ENCODE data around the gene ZNF76. TPM values are rescaled to one million over a fixed set of nuclear protein-coding genes. Genes with fewer than 3 reads are reported as not detected.

ZNF76 gene
- total RNA-seq, 2 experiments from 2014 or later: 35.2 to 38.5 TPM

DNA sequence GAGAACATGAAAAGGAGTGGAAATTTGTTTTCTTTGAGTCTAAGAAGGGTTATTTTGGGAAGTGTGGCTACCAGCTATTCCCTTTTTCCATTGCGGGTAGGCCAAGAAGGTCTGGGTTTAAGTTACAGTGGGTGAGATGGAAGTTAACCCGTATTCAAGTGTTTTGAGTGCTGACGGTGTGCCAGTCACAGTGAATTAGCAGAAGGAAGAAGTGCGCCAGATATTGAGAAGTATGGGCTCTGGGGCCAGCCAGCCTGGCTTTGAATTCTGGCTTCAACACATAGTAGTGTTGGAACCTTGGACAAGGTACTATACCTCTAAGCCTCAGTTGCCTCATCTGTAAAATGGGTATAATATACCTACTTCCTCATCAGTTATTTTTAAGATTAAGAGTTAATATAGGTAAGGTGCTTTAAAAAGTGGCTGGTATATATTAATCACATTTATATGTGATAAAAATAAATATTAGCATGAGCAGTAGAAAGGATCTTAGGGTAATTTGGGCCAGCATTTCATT, 16.3 kb downstream of the ZNF76 start:
- Mint-ChIP-seq H3K4me3 (no peak overlapping the region), H3K36me3 (no peaks in the 10 kb centered on the region), H3K27ac (no peak overlapping the region), H3K9me3 (no peaks in the 10 kb centered on the region), H3K4me1 (ENCODE audit: low read depth) (no peaks in the 10 kb centered on the region), H3K27me3 (no peaks in the 10 kb centered on the region)
- intact Hi-C loops (cut with micrococcal nuclease): no loop called here
- ChIA-PET POLR2A (no interaction called here), CTCF (no interaction called here)
- no peak for DNase-seq

GRCh38 chr6:35278708-35279107, 19.2 kb downstream of the ZNF76 start:
- POLR2A ChIA-PET: interaction anchor here (1.1 kb wide), 1 partner anchor 11 kb away, joined by 4 read pairs; no protein-coding TSS in a partner anchor
- Mint-ChIP-seq H3K27me3 (no peaks in the 10 kb centered on the region), H3K9me3 (no peaks in the 10 kb centered on the region), H3K4me1 (ENCODE audit: low read depth) (no peaks in the 10 kb centered on the region), H3K4me3 (no peak overlapping the region), H3K36me3 (peaks cover 14% of the 10 kb centered on the region), H3K27ac (no peak overlapping the region)
- no peak for DNase-seq
- CTCF ChIA-PET: interaction anchor here (1.6 kb wide), 1 partner anchor 171 kb away, joined by 4 read pairs; no protein-coding TSS in a partner anchor
- intact Hi-C loops (cut with micrococcal nuclease): no loop called here

- Mint-ChIP-seq H3K27me3 (no peaks in the 10 kb centered on the region), H3K36me3 (peaks cover 23% of the 10 kb centered on the region), H3K9me3 (no peaks in the 10 kb centered on the region), H3K27ac (no peak overlapping the region), H3K4me1 (ENCODE audit: low read depth) (no peaks in the 10 kb centered on the region), H3K4me3 (no peak overlapping the region)
- ChIA-PET POLR2A (no interaction called here), CTCF (no interaction called here)
- DNase-seq: no peak
- intact Hi-C loops (cut with micrococcal nuclease): no loop called here
These were observed 21.4 kb downstream of the ZNF76 start for GRCh38 chr6:35280903-35281302.

DNA sequence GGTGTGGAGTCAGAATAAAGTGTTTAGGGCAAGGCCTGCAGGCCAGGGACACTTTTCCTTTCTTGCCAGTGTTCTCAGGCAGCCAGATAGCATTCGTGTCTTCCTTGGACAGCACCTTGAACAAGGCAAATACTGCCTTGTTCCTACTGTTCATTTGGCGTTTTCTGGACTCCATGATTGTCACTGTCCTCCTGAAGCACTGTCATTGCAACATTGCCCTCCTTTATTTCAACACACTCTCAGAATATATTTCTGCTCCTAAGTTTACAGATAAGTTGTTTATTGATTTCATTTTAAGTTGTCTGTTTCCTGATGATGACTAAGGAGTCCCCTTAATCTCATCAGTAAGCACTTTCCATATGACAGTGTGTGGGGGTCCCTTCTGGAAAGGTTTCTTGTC, 22.9 kb downstream of the ZNF76 start:
- H3K36me3 Mint-ChIP-seq: peaks cover 29% of the 10 kb centered on the region

DNA sequence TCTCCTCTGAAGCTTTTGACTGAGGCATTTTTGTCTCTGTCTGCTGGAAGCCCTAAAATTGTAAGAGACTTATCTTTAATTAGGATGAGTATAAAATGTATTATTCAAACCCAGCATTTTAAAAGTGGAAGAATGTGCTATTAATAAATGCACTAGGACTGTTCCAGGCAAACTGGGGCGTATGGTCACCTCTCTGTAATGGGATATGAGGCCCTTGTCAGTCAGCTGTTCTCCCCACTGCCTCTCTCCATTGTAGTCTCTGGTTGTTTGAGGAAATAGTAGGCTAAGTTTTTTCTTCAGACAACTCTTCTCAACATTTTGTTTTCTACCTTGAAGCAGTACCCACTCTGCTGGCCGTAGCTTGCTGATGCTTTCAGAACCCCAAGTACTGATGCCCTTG, 23.8 kb downstream of the ZNF76 start:
- no peak overlapping the region for H3K27ac Mint-ChIP-seq
- DNase-seq: no peak
- peaks cover 29% of the 10 kb centered on the region for H3K36me3 Mint-ChIP-seq
- H3K4me3 Mint-ChIP-seq: no peak overlapping the region
- CTCF ChIA-PET: no interaction called here
- POLR2A ChIA-PET: no interaction called here
- intact Hi-C loops (cut with micrococcal nuclease): no loop called here
- no peaks in the 10 kb centered on the region for H3K9me3 Mint-ChIP-seq
- H3K4me1 Mint-ChIP-seq (ENCODE audit: low read depth): no peaks in the 10 kb centered on the region
- H3K27me3 Mint-ChIP-seq: no peaks in the 10 kb centered on the region

More for the DNA sequence above, 22.9 kb downstream of the ZNF76 start:
- H3K4me1 Mint-ChIP-seq (ENCODE audit: low read depth): no peaks in the 10 kb centered on the region
- intact Hi-C loops (cut with micrococcal nuclease): no loop called here
- DNase-seq: no peak
- no peak overlapping the region for H3K27ac Mint-ChIP-seq
- CTCF ChIA-PET: no interaction called here
- no peak overlapping the region for H3K4me3 Mint-ChIP-seq
- POLR2A ChIA-PET: no interaction called here
- no peaks in the 10 kb centered on the region for H3K27me3 Mint-ChIP-seq
- no peaks in the 10 kb centered on the region for H3K9me3 Mint-ChIP-seq

GRCh38 chr6:35287671-35288396, 28.3 kb downstream of the ZNF76 start:
- H3K4me1 Mint-ChIP-seq (ENCODE audit: low read depth): no peaks in the 10 kb centered on the region
- POLR2A ChIA-PET: no interaction called here
- H3K4me3 Mint-ChIP-seq: no peak overlapping the region
- intact Hi-C loops (cut with micrococcal nuclease): no loop called here
- CTCF ChIA-PET: interaction anchor here (1.1 to 1.5 kb wide), 3 partner anchors 8 to 162 kb away, joined by 3 read pairs; no protein-coding TSS in a partner anchor
- peaks cover 32% of the 10 kb centered on the region for H3K36me3 Mint-ChIP-seq
- DNase-seq: no peak
- H3K9me3 Mint-ChIP-seq: no peaks in the 10 kb centered on the region
- H3K27me3 Mint-ChIP-seq: no peaks in the 10 kb centered on the region
- no peak overlapping the region for H3K27ac Mint-ChIP-seq

GRCh38 chr6:35288834-35289233, 29.3 kb downstream of the ZNF76 start:
- intact Hi-C loops (cut with micrococcal nuclease): no loop called here
- Mint-ChIP-seq H3K4me3 (no peak overlapping the region), H3K9me3 (no peaks in the 10 kb centered on the region), H3K36me3 (peaks cover 29% of the 10 kb centered on the region), H3K4me1 (ENCODE audit: low read depth) (no peaks in the 10 kb centered on the region), H3K27ac (no peak overlapping the region), H3K27me3 (no peaks in the 10 kb centered on the region)
- ChIA-PET CTCF (interaction anchor here (1.0 to 1.2 kb wide), 3 partner anchors 39 to 161 kb away, joined by 3 to 4 read pairs (median 3); no protein-coding TSS in a partner anchor), POLR2A (no interaction called here)
- no peak for DNase-seq

GRCh38 chr6:35291491-35291890, 32.0 kb downstream of the ZNF76 start:
- CTCF ChIA-PET: interaction anchor here (11.0 kb wide), 1 partner anchor 159 kb away, joined by 192 read pairs; the partner anchor contains the start of gene FANCE
- no peaks in the 10 kb centered on the region for H3K9me3 Mint-ChIP-seq
- H3K4me3 Mint-ChIP-seq: no peak overlapping the region
- POLR2A ChIA-PET: no interaction called here
- no peaks in the 10 kb centered on the region for H3K4me1 Mint-ChIP-seq (ENCODE audit: low read depth)
- intact Hi-C loops (cut with micrococcal nuclease): no loop called here
- H3K27me3 Mint-ChIP-seq: no peaks in the 10 kb centered on the region
- no peak overlapping the region for H3K27ac Mint-ChIP-seq
- H3K36me3 Mint-ChIP-seq: peaks cover 21% of the 10 kb centered on the region
- DNase-seq: no peak

GRCh38 chr6:35292494-35292893, 33.0 kb downstream of the ZNF76 start:
- H3K27ac Mint-ChIP-seq: no peak overlapping the region
- peaks cover 19% of the 10 kb centered on the region for H3K36me3 Mint-ChIP-seq
- intact Hi-C loops (cut with micrococcal nuclease): no loop called here
- H3K4me3 Mint-ChIP-seq: no peak overlapping the region
- CTCF ChIA-PET: interaction anchor here (2.2 to 11.0 kb wide), 4 partner anchors 11 to 174 kb away, joined by 7 to 232 read pairs (median 103); partner anchors contain the start of gene FANCE
- POLR2A ChIA-PET: interaction anchor here (0.5 kb wide), 1 partner anchor 682 kb away, joined by 3 read pairs; no protein-coding TSS in a partner anchor
- H3K27me3 Mint-ChIP-seq: no peaks in the 10 kb centered on the region
- DNase-seq: no peak
- no peaks in the 10 kb centered on the region for H3K9me3 Mint-ChIP-seq
- H3K4me1 Mint-ChIP-seq (ENCODE audit: low read depth): peaks cover 4% of the 10 kb centered on the region

- no peaks in the 10 kb centered on the region for H3K27me3 Mint-ChIP-seq
- ChIA-PET CTCF (interaction anchor here (0.6 to 11.0 kb wide), 22 partner anchors 8 to 258 kb away, joined by 3 to 232 read pairs (median 3); partner anchors contain the start of genes FANCE, PPARD and ZNF76), POLR2A (no interaction called here)
- intact Hi-C loops (cut with micrococcal nuclease): no loop called here
- H3K4me1 Mint-ChIP-seq (ENCODE audit: low read depth): peaks cover 5% of the 10 kb centered on the region
- no peak overlapping the region for H3K4me3 Mint-ChIP-seq
- H3K9me3 Mint-ChIP-seq: no peaks in the 10 kb centered on the region
- H3K27ac Mint-ChIP-seq: no peak overlapping the region
- peaks cover 19% of the 10 kb centered on the region for H3K36me3 Mint-ChIP-seq
- DNase-seq: no peak
These were observed 34.1 kb downstream of the ZNF76 start for GRCh38 chr6:35293681-35294080.

DNA sequence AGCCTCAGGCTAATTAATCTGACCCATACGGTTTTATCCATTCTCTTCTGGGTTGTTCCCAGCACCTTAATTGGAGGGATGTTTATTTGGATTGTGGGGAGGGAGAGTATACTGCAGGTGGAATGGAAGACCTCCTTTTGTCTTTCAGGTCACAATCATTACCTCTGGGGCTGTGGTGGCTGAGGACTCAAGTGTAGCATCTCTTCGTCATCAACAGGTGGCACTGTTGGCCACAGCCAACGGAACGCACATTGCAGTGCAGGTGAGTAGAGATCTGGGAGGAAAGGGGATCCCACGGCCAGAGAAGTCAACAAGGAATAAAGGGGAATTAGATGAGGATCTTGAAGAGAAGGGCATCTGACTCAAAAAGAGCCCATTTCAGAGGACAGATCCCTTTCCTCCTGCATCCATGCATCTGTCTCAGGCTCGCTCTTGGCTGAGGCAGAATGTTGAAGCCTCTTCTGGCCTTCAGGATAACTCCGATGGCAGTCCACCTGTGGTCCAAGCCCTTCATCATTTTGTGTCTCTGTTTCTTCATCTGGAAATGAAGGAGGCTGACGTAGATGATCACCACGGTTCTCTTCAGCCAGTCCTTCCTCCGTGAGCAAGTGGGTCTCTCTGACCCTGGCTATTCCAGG, 34.9 kb downstream of the ZNF76 start:
- POLR2A ChIA-PET: no interaction called here

GRCh38 chr6:35295036-35295435, 35.5 kb downstream of the ZNF76 start:
- CTCF ChIA-PET: interaction anchor here (0.6 to 11.0 kb wide), 9 partner anchors 8 to 380 kb away, joined by 3 to 232 read pairs (median 27); partner anchors contain the start of genes FANCE, PPARD and RPL10A
- H3K4me1 Mint-ChIP-seq (ENCODE audit: low read depth): peaks cover 18% of the 10 kb centered on the region
- no peak overlapping the region for H3K27ac Mint-ChIP-seq
- DNase-seq: no peak
- intact Hi-C loops (cut with micrococcal nuclease): no loop called here
- no peaks in the 10 kb centered on the region for H3K9me3 Mint-ChIP-seq
- POLR2A ChIA-PET: interaction anchor here (1.5 kb wide), 1 partner anchor 33 kb away, joined by 6 read pairs; no protein-coding TSS in a partner anchor
- no peaks in the 10 kb centered on the region for H3K27me3 Mint-ChIP-seq
- H3K4me3 Mint-ChIP-seq: no peak overlapping the region
- H3K36me3 Mint-ChIP-seq: peaks cover 17% of the 10 kb centered on the region

More for the DNA sequence above, 34.9 kb downstream of the ZNF76 start:
- H3K27me3 Mint-ChIP-seq: no peaks in the 10 kb centered on the region
- DNase-seq: peak; percentile 63
- peaks cover 16% of the 10 kb centered on the region for H3K36me3 Mint-ChIP-seq
- no peak overlapping the region for H3K4me3 Mint-ChIP-seq
- H3K4me1 Mint-ChIP-seq (ENCODE audit: low read depth): peaks cover 12% of the 10 kb centered on the region
- CTCF ChIA-PET: interaction anchor here (0.7 to 11.0 kb wide), 21 partner anchors 9 to 257 kb away, joined by 3 to 232 read pairs (median 4); partner anchors contain the start of genes FANCE, PPARD and ZNF76
- no peak overlapping the region for H3K27ac Mint-ChIP-seq
- H3K9me3 Mint-ChIP-seq: no peaks in the 10 kb centered on the region
- intact Hi-C loops (cut with micrococcal nuclease): no loop called here

Measured in activated CD4-positive, alpha-beta memory T cell treated with anti-CD3 and anti-CD28 coated beads for 36 hours (primary cell).